ENCODE results near the gene AKIP1.
A peak's percentile ranks its signal among the peaks of the same experiment; 100 is the strongest.
"Not testable (repeated sequence)": the region's sequence is repeated elsewhere in the genome, so short reads cannot be mapped to it uniquely, and the experiment has no call there.

The AKIP1 gene

GRCh38 chr11:8911029-8911823 is at the start of gene AKIP1:
AKIP1 (plus strand) TSS chr11:8911189; CDS start chr11:8911450, 261 bp downstream.
- peak; percentile 85 for DNase-seq

GRCh38 chr11:8863838-8864237 is 47.2 kb upstream of the AKIP1 start:
- peak; percentile 8 for DNase-seq

- no peak for DNase-seq
These were observed 45.7 kb upstream of the AKIP1 start for GRCh38 chr11:8865304-8865703.

- DNase-seq, result no peak
These were observed 44.0 kb upstream of the AKIP1 start for GRCh38 chr11:8867035-8867434.

- no peak for DNase-seq
These were observed 42.9 kb upstream of the AKIP1 start for GRCh38 chr11:8867931-8868631.

GRCh38 chr11:8870411-8871170 is 40.4 kb upstream of the AKIP1 start:
- peak; percentile 24 for DNase-seq

- peak; percentile 25 for DNase-seq
These were observed 39.7 kb upstream of the AKIP1 start for GRCh38 chr11:8871171-8871775.

- no peak for DNase-seq
These were observed 39.0 kb upstream of the AKIP1 start for GRCh38 chr11:8871962-8872361.

- DNase-seq, result no peak
These were observed 37.1 kb upstream of the AKIP1 start for GRCh38 chr11:8873741-8874405.

GRCh38 chr11:8878771-8879170 is 32.2 kb upstream of the AKIP1 start:
- DNase-seq, result no peak

GRCh38 chr11:8881585-8881984 is 29.4 kb upstream of the AKIP1 start:
- not testable (repeated sequence) for DNase-seq

- DNase-seq, result no peak
These were observed 24.7 kb upstream of the AKIP1 start for GRCh38 chr11:8886322-8886721.

GRCh38 chr11:8891185-8891584 is 19.8 kb upstream of the AKIP1 start:
- not testable (repeated sequence) for DNase-seq

- DNase-seq, result no peak
These were observed 11.8 kb upstream of the AKIP1 start for GRCh38 chr11:8899119-8899753.

- peak; percentile 1 for DNase-seq
These were observed 5.3 kb upstream of the AKIP1 start for GRCh38 chr11:8905528-8906165.

- DNase-seq, result no peak
These were observed 3.9 kb upstream of the AKIP1 start for GRCh38 chr11:8907116-8907515.

- no peak for DNase-seq
These were observed 2.9 kb upstream of the AKIP1 start for GRCh38 chr11:8908099-8908498.

- no peak for DNase-seq
These were observed 351 bp upstream of the AKIP1 start for GRCh38 chr11:8910649-8911026.

GRCh38 chr11:8913961-8914660 is 3.1 kb downstream of the AKIP1 start:
- no peak for DNase-seq

- DNase-seq, result no peak
These were observed 3.7 kb downstream of the AKIP1 start for GRCh38 chr11:8914661-8915018.
